Measurements from ENCODE around the gene CMIP. TPM values are rescaled to one million over a fixed set of nuclear protein-coding genes. Genes with fewer than 3 reads are reported as not detected.
"Not testable (repeated sequence)": the region's sequence is repeated elsewhere in the genome, so short reads cannot be mapped to it uniquely, and the experiment has no call there.

Gene CMIP
- total RNA-seq, 1 donor from 2014 or later, result 45.8 TPM

- H3K27me3 Mint-ChIP-seq (ENCODE audit: insufficient read depth), result no peaks in the 10 kb centered on the region
- no peak overlapping the region for H3K4me3 Mint-ChIP-seq
- no peaks in the 10 kb centered on the region for H3K9me3 Mint-ChIP-seq
- no peak overlapping the region for H3K27ac Mint-ChIP-seq
- intact Hi-C loops (cut with micrococcal nuclease), result no loop called here
- H3K36me3 Mint-ChIP-seq (ENCODE audit: low read depth), result peaks cover 4% of the 10 kb centered on the region
- H3K4me1 Mint-ChIP-seq (ENCODE audit: low read depth), result peaks cover 20% of the 10 kb centered on the region
- DNase-seq (ENCODE audit: low spot score), result no peak
These were observed 126.6 kb downstream of the CMIP start for GRCh38 chr16:81571175-81571574.

GRCh38 chr16:81571592-81572385 lies 127.2 kb downstream of the CMIP start:
- Mint-ChIP-seq H3K4me1 (ENCODE audit: low read depth) (peaks cover 20% of the 10 kb centered on the region), H3K36me3 (ENCODE audit: low read depth) (peaks cover 4% of the 10 kb centered on the region), H3K9me3 (no peaks in the 10 kb centered on the region), H3K27ac (no peak overlapping the region), H3K27me3 (ENCODE audit: insufficient read depth) (no peaks in the 10 kb centered on the region), H3K4me3 (no peak overlapping the region)
- DNase-seq (ENCODE audit: low spot score), result no peak
- intact Hi-C loops (cut with micrococcal nuclease), result no loop called here

GRCh38 chr16:81572386-81573144 lies 128.0 kb downstream of the CMIP start:
- intact Hi-C loops (cut with micrococcal nuclease), result no loop called here
- Mint-ChIP-seq H3K4me1 (ENCODE audit: low read depth) (peaks cover 19% of the 10 kb centered on the region), H3K27ac (no peak overlapping the region), H3K4me3 (no peak overlapping the region), H3K9me3 (no peaks in the 10 kb centered on the region), H3K36me3 (ENCODE audit: low read depth) (peaks cover 4% of the 10 kb centered on the region), H3K27me3 (ENCODE audit: insufficient read depth) (no peaks in the 10 kb centered on the region)
- DNase-seq (ENCODE audit: low spot score), result no peak

- Mint-ChIP-seq H3K4me3 (no peak overlapping the region), H3K27me3 (ENCODE audit: insufficient read depth) (no peaks in the 10 kb centered on the region), H3K4me1 (ENCODE audit: low read depth) (peaks cover 9% of the 10 kb centered on the region), H3K9me3 (no peaks in the 10 kb centered on the region), H3K27ac (no peak overlapping the region), H3K36me3 (ENCODE audit: low read depth) (peaks cover 3% of the 10 kb centered on the region)
- intact Hi-C loops (cut with micrococcal nuclease), result no loop called here
- DNase-seq (ENCODE audit: low spot score), result no peak
These were observed 129.0 kb downstream of the CMIP start for GRCh38 chr16:81573533-81574020.

GRCh38 chr16:81574168-81574567 lies 129.6 kb downstream of the CMIP start:
- peaks cover 3% of the 10 kb centered on the region for H3K4me1 Mint-ChIP-seq (ENCODE audit: low read depth)
- H3K27me3 Mint-ChIP-seq (ENCODE audit: insufficient read depth), result no peaks in the 10 kb centered on the region
- no peak overlapping the region for H3K27ac Mint-ChIP-seq

GRCh38 chr16:81575307-81575706 lies 130.7 kb downstream of the CMIP start:
- intact Hi-C loops (cut with micrococcal nuclease), result no loop called here
- H3K36me3 Mint-ChIP-seq (ENCODE audit: low read depth), result no peaks in the 10 kb centered on the region
- no peak overlapping the region for H3K27ac Mint-ChIP-seq
- no peaks in the 10 kb centered on the region for H3K4me1 Mint-ChIP-seq (ENCODE audit: low read depth)
- H3K27me3 Mint-ChIP-seq (ENCODE audit: insufficient read depth), result no peaks in the 10 kb centered on the region
- H3K9me3 Mint-ChIP-seq, result no peaks in the 10 kb centered on the region
- no peak overlapping the region for H3K4me3 Mint-ChIP-seq
- DNase-seq (ENCODE audit: low spot score), result no peak

More at GRCh38 chr16:81574168-81574567, 129.6 kb downstream of the CMIP start:
- DNase-seq (ENCODE audit: low spot score), result no peak
- Mint-ChIP-seq H3K9me3 (no peaks in the 10 kb centered on the region), H3K36me3 (ENCODE audit: low read depth) (peaks cover 3% of the 10 kb centered on the region), H3K4me3 (no peak overlapping the region)
- intact Hi-C loops (cut with micrococcal nuclease), result no loop called here

- Mint-ChIP-seq H3K27me3 (ENCODE audit: insufficient read depth) (no peaks in the 10 kb centered on the region), H3K9me3 (no peaks in the 10 kb centered on the region), H3K36me3 (ENCODE audit: low read depth) (no peaks in the 10 kb centered on the region), H3K4me3 (no peak overlapping the region), H3K27ac (no peak overlapping the region), H3K4me1 (ENCODE audit: low read depth) (no peaks in the 10 kb centered on the region)
- DNase-seq (ENCODE audit: low spot score), result no peak
- intact Hi-C loops (cut with micrococcal nuclease), result no loop called here
These were observed 131.2 kb downstream of the CMIP start for GRCh38 chr16:81575834-81576233.

GRCh38 chr16:81576696-81577095 lies 132.1 kb downstream of the CMIP start:
- H3K9me3 Mint-ChIP-seq, result no peaks in the 10 kb centered on the region
- H3K4me3 Mint-ChIP-seq, result no peak overlapping the region
- H3K27me3 Mint-ChIP-seq (ENCODE audit: insufficient read depth), result no peaks in the 10 kb centered on the region
- no peak overlapping the region for H3K27ac Mint-ChIP-seq
- no peak for DNase-seq (ENCODE audit: low spot score)
- intact Hi-C loops (cut with micrococcal nuclease), result no loop called here
- H3K36me3 Mint-ChIP-seq (ENCODE audit: low read depth), result no peaks in the 10 kb centered on the region
- H3K4me1 Mint-ChIP-seq (ENCODE audit: low read depth), result no peaks in the 10 kb centered on the region

- H3K4me1 Mint-ChIP-seq (ENCODE audit: low read depth); H3K27ac Mint-ChIP-seq; DNase-seq (ENCODE audit: low spot score); H3K27me3 Mint-ChIP-seq (ENCODE audit: insufficient read depth); H3K36me3 Mint-ChIP-seq (ENCODE audit: low read depth); H3K9me3 Mint-ChIP-seq; intact Hi-C loops (cut with micrococcal nuclease); H3K4me3 Mint-ChIP-seq: not testable (repeated sequence)
These were observed 132.7 kb downstream of the CMIP start for GRCh38 chr16:81577272-81577671.

- Mint-ChIP-seq H3K4me3 (no peak overlapping the region), H3K36me3 (ENCODE audit: low read depth) (peaks cover 4% of the 10 kb centered on the region), H3K4me1 (ENCODE audit: low read depth) (no peaks in the 10 kb centered on the region), H3K27me3 (ENCODE audit: insufficient read depth) (no peaks in the 10 kb centered on the region), H3K9me3 (no peaks in the 10 kb centered on the region), H3K27ac (no peak overlapping the region)
- intact Hi-C loops (cut with micrococcal nuclease), result no loop called here
- no peak for DNase-seq (ENCODE audit: low spot score)
These were observed 133.5 kb downstream of the CMIP start for GRCh38 chr16:81578076-81578475.

GRCh38 chr16:81578636-81579413 lies 134.2 kb downstream of the CMIP start:
- peaks cover 6% of the 10 kb centered on the region for H3K36me3 Mint-ChIP-seq (ENCODE audit: low read depth)
- no peaks in the 10 kb centered on the region for H3K4me1 Mint-ChIP-seq (ENCODE audit: low read depth)
- DNase-seq (ENCODE audit: low spot score), result no peak
- intact Hi-C loops (cut with micrococcal nuclease), result no loop called here
- H3K27ac Mint-ChIP-seq, result no peak overlapping the region
- H3K27me3 Mint-ChIP-seq (ENCODE audit: insufficient read depth), result no peaks in the 10 kb centered on the region
- no peaks in the 10 kb centered on the region for H3K9me3 Mint-ChIP-seq
- H3K4me3 Mint-ChIP-seq, result no peak overlapping the region

GRCh38 chr16:81581107-81581506 lies 136.5 kb downstream of the CMIP start:
- no peaks in the 10 kb centered on the region for H3K27me3 Mint-ChIP-seq (ENCODE audit: insufficient read depth)
- intact Hi-C loops (cut with micrococcal nuclease), result no loop called here
- no peaks in the 10 kb centered on the region for H3K4me1 Mint-ChIP-seq (ENCODE audit: low read depth)
- no peak overlapping the region for H3K27ac Mint-ChIP-seq
- H3K9me3 Mint-ChIP-seq, result no peaks in the 10 kb centered on the region
- H3K36me3 Mint-ChIP-seq (ENCODE audit: low read depth), result peaks cover 7% of the 10 kb centered on the region
- DNase-seq (ENCODE audit: low spot score), result no peak
- H3K4me3 Mint-ChIP-seq, result no peak overlapping the region
